ENCODE results near the gene CAPN13. TPM values are rescaled to one million over a fixed set of nuclear protein-coding genes. Genes with fewer than 3 reads are reported as not detected.

Gene CAPN13
- total and polyA plus RNA-seq, 2 donors (not counting 1 experiment from before 2014, with no cell fraction given), result not detected

DNA sequence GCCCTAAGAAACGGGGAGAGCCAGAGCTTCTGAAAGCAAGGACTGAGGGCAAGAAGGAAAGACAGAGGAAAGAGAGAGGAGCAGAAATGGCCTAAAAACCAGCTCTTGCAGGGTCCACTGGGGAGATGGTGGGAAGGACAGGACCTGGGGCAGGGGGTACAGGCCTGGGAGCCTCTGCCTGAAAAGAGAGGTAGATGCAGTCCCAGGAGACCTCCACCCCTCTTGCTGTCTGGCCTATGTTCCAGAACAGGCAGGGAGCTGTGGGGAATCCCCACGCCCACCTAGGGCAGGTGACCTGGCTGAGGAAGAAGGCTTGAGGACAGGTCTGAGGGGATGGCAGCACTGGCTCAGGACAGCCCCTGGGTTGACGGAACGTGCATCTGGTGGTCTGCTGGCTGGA, 4.6 kb downstream of the CAPN13 start:
- POLR2A ChIA-PET, result no interaction called here
- no peaks in the 10 kb centered on the region for H3K9me3 Mint-ChIP-seq (ENCODE audit: insufficient read depth)
- 79% methylated on average over 3 of the region's 4 CpGs for WGBS (ENCODE audit: insufficient coverage)

DNA sequence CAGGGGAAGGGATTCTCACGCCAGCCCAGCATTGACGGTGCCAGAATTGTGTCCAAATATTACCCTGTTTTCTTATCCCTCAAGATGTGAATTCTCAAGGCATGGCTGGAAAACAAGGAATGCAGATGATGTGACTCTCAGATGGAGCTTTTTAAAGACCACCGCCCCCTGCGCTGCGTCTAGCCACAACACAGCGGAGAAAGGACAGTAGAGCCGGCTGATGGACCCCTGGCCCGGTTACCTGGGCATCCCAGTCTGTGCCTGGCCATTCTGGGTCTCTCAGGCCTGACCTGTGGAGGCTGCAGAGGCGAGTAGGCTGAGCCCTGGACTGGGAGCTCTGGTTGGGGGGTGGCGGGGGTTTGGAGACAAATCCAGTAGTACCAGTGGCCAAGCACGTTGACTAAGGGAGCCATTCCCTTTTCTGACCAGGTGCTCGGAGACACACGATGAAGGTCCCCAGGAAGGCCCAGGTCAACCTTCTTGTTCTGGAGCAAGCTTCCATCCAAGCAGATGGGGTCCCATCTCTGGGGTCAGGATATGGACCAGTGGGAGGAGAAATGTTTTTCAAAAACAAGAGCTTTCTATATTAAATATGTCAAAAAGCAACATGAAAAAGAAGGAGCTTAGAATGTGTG, 5.3 kb downstream of the CAPN13 start:
- Histone ChIP-seq H3K4me3 (ENCODE audit: control extremely low read depth in 1 of 5, extremely low read depth in 1 of 5, insufficient read depth in 1 of 5, low read depth in 2 of 5, low read length in 4 of 5) (no peak overlapping the region), H3K9me3 (ENCODE audit: control extremely low read depth in 1 of 3, control insufficient read depth in 2 of 3, insufficient read depth in 1 of 3, low read length in 2 of 3) (no peaks in the 10 kb centered on the region), H4K20me1 (ENCODE audit: control insufficient read depth, insufficient read depth, low read length, poor library complexity, severe bottlenecking) (no peaks in the 10 kb centered on the region), H3K4me2 (replicated peaks; ENCODE audit: low read depth, low read length, poor library complexity, severe bottlenecking) (no peak overlapping the region), H3K4me1 (ENCODE audit: control insufficient read depth in 2 of 2, insufficient read depth in 2 of 2, low read length in 2 of 2) (peaks cover 7 to 10% of the 10 kb centered on the region in 2 donors), H3K9ac (ENCODE audit: low read length) (no peak overlapping the region), H3K79me2 (ENCODE audit: control insufficient read depth, insufficient read depth, low read length) (no peaks in the 10 kb centered on the region), H3K27ac (ENCODE audit: low read length in 2 of 2) (no peak overlapping the region), H3K36me3 (replicated peaks in 1 of 2; ENCODE audit: control extremely low read depth in 1 of 2, control insufficient read depth in 1 of 2, extremely low read depth in 1 of 2, insufficient read depth in 2 of 2, low read length in 1 of 2) (no peaks in the 10 kb centered on the region), H2AFZ (ENCODE audit: insufficient read depth, low read depth, low read length, poor library complexity, severe bottlenecking) (no peak overlapping the region), H3K27me3 (replicated peaks in 1 of 4; ENCODE audit: control extremely low read depth in 1 of 4, control insufficient read depth in 3 of 4, insufficient read depth in 4 of 4, low read length in 3 of 4) (no peaks in the 10 kb centered on the region)
- ATAC-seq (ENCODE audit: low read depth), result no peak
- Mint-ChIP-seq H3K27me3 (peaks cover 13% of the 10 kb centered on the region), H3K27ac (no peak overlapping the region), H3K9me3 (ENCODE audit: insufficient read depth) (no peaks in the 10 kb centered on the region), H3K4me1 (peaks cover 8% of the 10 kb centered on the region), H3K4me3 (no peak overlapping the region)
- ChIA-PET CTCF (no interaction called here), POLR2A (no interaction called here)
- no peak for DNase-seq
- 94% methylated on average over 11 of the region's 13 CpGs for WGBS (ENCODE audit: insufficient coverage)
- no peak for TF ChIP-seq EZH2 (IDR thresholded peaks at IDR 0.05; ENCODE audit: borderline replicate concordance, insufficient read depth, low read depth, low read length, poor library complexity, severe bottlenecking)
- TF ChIP-seq, protein P1, sequence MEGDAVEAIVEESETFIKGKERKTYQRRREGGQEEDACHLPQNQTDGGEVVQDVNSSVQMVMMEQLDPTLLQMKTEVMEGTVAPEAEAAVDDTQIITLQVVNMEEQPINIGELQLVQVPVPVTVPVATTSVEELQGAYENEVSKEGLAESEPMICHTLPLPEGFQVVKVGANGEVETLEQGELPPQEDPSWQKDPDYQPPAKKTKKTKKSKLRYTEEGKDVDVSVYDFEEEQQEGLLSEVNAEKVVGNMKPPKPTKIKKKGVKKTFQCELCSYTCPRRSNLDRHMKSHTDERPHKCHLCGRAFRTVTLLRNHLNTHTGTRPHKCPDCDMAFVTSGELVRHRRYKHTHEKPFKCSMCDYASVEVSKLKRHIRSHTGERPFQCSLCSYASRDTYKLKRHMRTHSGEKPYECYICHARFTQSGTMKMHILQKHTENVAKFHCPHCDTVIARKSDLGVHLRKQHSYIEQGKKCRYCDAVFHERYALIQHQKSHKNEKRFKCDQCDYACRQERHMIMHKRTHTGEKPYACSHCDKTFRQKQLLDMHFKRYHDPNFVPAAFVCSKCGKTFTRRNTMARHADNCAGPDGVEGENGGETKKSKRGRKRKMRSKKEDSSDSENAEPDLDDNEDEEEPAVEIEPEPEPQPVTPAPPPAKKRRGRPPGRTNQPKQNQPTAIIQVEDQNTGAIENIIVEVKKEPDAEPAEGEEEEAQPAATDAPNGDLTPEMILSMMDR (IDR thresholded peaks at IDR 0.05), result no peak
- intact Hi-C loops (cut with micrococcal nuclease), result no loop called here

More for the DNA sequence above, 4.6 kb downstream of the CAPN13 start:
- no peak overlapping the region for H2AFZ ChIP-seq (ENCODE audit: insufficient read depth, low read depth, low read length, poor library complexity, severe bottlenecking)
- no peak overlapping the region for H3K27ac ChIP-seq (ENCODE audit: low read length in 2 of 2)
- DNase-seq (no peak), ATAC-seq (ENCODE audit: low read depth) (no peak)
- Mint-ChIP-seq H3K27ac (no peak overlapping the region), H3K4me3 (no peak overlapping the region), H3K4me1 (peaks cover 8% of the 10 kb centered on the region), H3K27me3 (peaks cover 13% of the 10 kb centered on the region)
- no peak overlapping the region for H3K4me2 ChIP-seq (replicated peaks; ENCODE audit: low read depth, low read length, poor library complexity, severe bottlenecking)
- no peak overlapping the region for H3K4me3 ChIP-seq (ENCODE audit: control extremely low read depth in 1 of 5, extremely low read depth in 1 of 5, insufficient read depth in 1 of 5, low read depth in 2 of 5, low read length in 4 of 5)
- intact Hi-C loops (cut with micrococcal nuclease), result no loop called here
- no peak overlapping the region for H3K9ac ChIP-seq (ENCODE audit: low read length)
- no peaks in the 10 kb centered on the region for H3K36me3 ChIP-seq (replicated peaks in 1 of 2; ENCODE audit: control extremely low read depth in 1 of 2, control insufficient read depth in 1 of 2, extremely low read depth in 1 of 2, insufficient read depth in 2 of 2, low read length in 1 of 2)
- CTCF ChIA-PET, result no interaction called here
- no peak for TF ChIP-seq EZH2 (IDR thresholded peaks at IDR 0.05; ENCODE audit: borderline replicate concordance, insufficient read depth, low read depth, low read length, poor library complexity, severe bottlenecking)
- H3K4me1 ChIP-seq (ENCODE audit: control insufficient read depth in 2 of 2, insufficient read depth in 2 of 2, low read length in 2 of 2), result peaks cover 7 to 10% of the 10 kb centered on the region in 2 donors
- H3K9me3 ChIP-seq (ENCODE audit: control extremely low read depth in 1 of 3, control insufficient read depth in 2 of 3, insufficient read depth in 1 of 3, low read length in 2 of 3), result no peaks in the 10 kb centered on the region
- no peaks in the 10 kb centered on the region for H4K20me1 ChIP-seq (ENCODE audit: control insufficient read depth, insufficient read depth, low read length, poor library complexity, severe bottlenecking)
- no peaks in the 10 kb centered on the region for H3K27me3 ChIP-seq (replicated peaks in 1 of 4; ENCODE audit: control extremely low read depth in 1 of 4, control insufficient read depth in 3 of 4, insufficient read depth in 4 of 4, low read length in 3 of 4)
- H3K79me2 ChIP-seq (ENCODE audit: control insufficient read depth, insufficient read depth, low read length), result no peaks in the 10 kb centered on the region
